Gastrocnemius medialis (tissue), 4 donors: ENCODE results near the gene SVOP.

ENCODE experiments used
- POLR2A ChIP-seq, 2 donors: fragments of 450-650 bp; IDR thresholded peaks; one replicate each; pipeline ENCODE4 v1.6.1; 2017; ENCODE audit warnings: antibody characterized with exemption in 2 of 2, mild to moderate bottlenecking in 2 of 2, moderate library complexity in 2 of 2
- TF ChIP-seq, protein P1 (sequence below), 5 experiments: fragments of 450-650 bp in 3 of 5; fragments of 200-600 bp in 2 of 5; sonication (generic) in 2 of 5; IDR thresholded peaks in 4 of 5; conservative IDR thresholded peaks in 1 of 5; 1 replicate in 4 of 5; 2 replicates in 1 of 5; pipeline ENCODE4 v1.5.1; 2016 to 2019; ENCODE audit warnings: antibody characterized with exemption in 5 of 5, mild to moderate bottlenecking in 3 of 5, moderate library complexity in 3 of 5

- TF ChIP-seq, protein P1, sequence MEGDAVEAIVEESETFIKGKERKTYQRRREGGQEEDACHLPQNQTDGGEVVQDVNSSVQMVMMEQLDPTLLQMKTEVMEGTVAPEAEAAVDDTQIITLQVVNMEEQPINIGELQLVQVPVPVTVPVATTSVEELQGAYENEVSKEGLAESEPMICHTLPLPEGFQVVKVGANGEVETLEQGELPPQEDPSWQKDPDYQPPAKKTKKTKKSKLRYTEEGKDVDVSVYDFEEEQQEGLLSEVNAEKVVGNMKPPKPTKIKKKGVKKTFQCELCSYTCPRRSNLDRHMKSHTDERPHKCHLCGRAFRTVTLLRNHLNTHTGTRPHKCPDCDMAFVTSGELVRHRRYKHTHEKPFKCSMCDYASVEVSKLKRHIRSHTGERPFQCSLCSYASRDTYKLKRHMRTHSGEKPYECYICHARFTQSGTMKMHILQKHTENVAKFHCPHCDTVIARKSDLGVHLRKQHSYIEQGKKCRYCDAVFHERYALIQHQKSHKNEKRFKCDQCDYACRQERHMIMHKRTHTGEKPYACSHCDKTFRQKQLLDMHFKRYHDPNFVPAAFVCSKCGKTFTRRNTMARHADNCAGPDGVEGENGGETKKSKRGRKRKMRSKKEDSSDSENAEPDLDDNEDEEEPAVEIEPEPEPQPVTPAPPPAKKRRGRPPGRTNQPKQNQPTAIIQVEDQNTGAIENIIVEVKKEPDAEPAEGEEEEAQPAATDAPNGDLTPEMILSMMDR (IDR thresholded peaks at IDR 0.05 in 4 of 5, conservative IDR thresholded peaks at IDR 0.05 in 1 of 5) = no peak
- TF ChIP-seq POLR2A (IDR thresholded peaks at IDR 0.05) = no peak
These were observed 102.7 kb downstream of the SVOP start for GRCh38 chr12:108918206-108918605.
